Muscle of leg (tissue), 11 donors: Measurements from ENCODE around the gene DNAI7. TPM values are rescaled to one million over a fixed set of nuclear protein-coding genes. Genes with fewer than 3 reads are reported as not detected.
A peak's percentile ranks its signal among the peaks of the same experiment; 100 is the strongest.

Experiments
- DNase-seq: peaks from one replicate; pipeline ENCODE4 v3.0.0; 2013
- H3K27ac ChIP-seq: one replicate; pipeline ENCODE4 v1.5.1; 2013; ENCODE audit warnings: mild to moderate bottlenecking, low read length, control low read depth
- H3K27me3 ChIP-seq: one replicate; pipeline ENCODE4 v1.6.1; 2013; ENCODE audit warnings: low read length; ENCODE audit not compliant: control insufficient read depth, insufficient read depth
- H3K36me3 ChIP-seq: one replicate; pipeline ENCODE4 v1.6.1; 2013; ENCODE audit warnings: low read length; ENCODE audit not compliant: control insufficient read depth, insufficient read depth
- H3K4me1 ChIP-seq: one replicate; pipeline ENCODE4 v1.6.1; 2013; ENCODE audit warnings: low read length; ENCODE audit not compliant: control insufficient read depth, insufficient read depth
- H3K4me3 ChIP-seq: one replicate; pipeline ENCODE4 v1.5.1; 2013; ENCODE audit warnings: low read length, control low read depth
- H3K9me3 ChIP-seq: replicated peaks from 2 replicates; pipeline ENCODE4 v1.6.1; 2013; ENCODE audit warnings: low read depth, low read length; ENCODE audit not compliant: control insufficient read depth
- WGBS: methylation state at CpG from one replicate; pipeline ENCODE4 v1.1.5; 2013; ENCODE audit warnings: missing lambda C conversion rate; ENCODE audit not compliant: insufficient coverage; 5-methylcytosine and 5-hydroxymethylcytosine counted together
- polyA plus RNA-seq, 8 donors: library from polyadenylated mRNA; unstranded; fragments of 120-200 nt; gene quantifications; one replicate each; pipeline versions ENCODE4 v1.2.1 to v1.2.3, GENCODE V29; 2013; ENCODE audit warnings: inconsistent platforms in 1 of 8, low replicate concordance in 1 of 8; ENCODE audit not compliant: insufficient read length in 8 of 8, insufficient read depth in 1 of 8
- total RNA-seq: library from RNA; stranded (reverse); fragments of 120-200 nt; gene quantifications from one replicate; pipeline ENCODE4 v1.2.4, GENCODE V29; 2013

Gene DNAI7
- total and polyA plus RNA-seq, 9 donors, result 0.28 to 0.80 (median 0.40) TPM

DNA sequence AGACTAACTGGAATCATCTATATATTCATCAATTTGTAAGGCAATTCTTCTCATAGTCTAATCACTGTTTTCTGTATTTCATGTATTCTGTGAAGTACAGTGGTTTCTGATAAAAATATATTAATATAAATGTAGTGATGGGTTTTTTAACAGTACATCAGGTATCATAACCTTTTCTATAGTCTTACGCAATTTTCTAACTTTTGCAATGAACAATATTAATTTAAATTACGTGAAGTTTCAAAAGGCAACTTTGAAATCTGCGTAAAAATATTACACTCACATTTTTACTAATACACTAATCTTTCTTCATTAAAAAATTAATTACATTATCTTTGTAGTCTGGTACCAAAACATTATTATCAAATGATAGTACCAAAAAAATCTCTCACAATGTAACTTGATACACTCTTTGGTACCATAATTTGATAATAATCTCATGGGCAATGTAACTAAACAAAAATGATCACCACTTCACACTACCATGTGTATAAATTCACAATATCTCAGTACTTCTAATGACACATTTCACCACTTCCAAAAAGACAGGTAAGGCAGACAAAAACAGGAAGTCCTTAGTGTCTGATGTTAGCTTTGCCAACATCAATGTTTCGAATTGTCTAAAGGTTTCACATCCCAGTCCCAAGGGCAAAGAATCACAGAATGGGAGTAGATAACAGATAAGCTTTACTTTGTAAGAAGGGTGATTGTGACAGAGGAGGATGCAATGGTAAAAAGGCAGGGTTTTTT is 8.7 kb downstream of the DNAI7 start:
- Histone ChIP-seq H3K4me3 (no peak overlapping the region), H3K27me3 (no peaks in the 10 kb centered on the region), H3K27ac (no peak overlapping the region), H3K36me3 (no peaks in the 10 kb centered on the region), H3K9me3 (no peaks in the 10 kb centered on the region), H3K4me1 (no peaks in the 10 kb centered on the region)
- DNase-seq, result no peak
- WGBS, result no CpG with 5 or more reads among the region's 4 CpGs

DNA sequence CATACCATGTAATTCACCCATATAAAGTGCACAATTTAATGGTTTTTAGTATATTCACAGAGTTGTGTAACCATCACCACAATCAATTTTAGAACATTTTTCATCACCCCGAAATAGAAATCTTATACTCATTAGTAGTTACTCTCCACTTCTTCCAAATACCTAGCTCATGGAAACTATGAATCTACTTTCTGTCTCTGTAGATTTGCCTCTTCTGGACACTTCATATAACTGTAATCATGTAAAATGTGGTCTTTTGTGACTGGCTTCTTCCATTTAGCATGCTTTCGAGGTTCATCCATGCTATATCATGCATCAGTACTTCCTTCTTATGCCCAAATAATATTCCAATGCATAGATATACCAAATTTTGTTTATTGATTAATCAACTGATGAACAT is 10.8 kb downstream of the DNAI7 start:
- no peak for DNase-seq

DNA sequence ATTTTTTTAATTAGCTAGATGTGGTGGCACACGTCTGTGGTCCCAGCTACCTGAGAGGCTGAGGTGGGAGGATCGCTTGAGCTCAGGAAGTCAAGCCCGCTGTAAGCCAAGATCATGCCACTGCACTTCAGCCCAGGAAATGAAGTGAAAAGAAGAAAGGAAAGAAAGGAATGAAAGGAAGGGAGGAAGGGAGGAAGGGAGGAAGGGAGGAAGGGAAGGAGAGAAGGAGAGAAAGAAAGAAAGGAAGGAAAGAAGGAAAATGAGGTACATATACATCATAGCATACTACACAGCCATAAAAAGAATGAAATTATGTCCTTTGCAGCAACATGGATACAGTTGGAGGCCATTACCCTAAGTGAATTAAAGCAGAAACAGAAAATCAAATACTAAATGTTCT is 12.2 kb downstream of the DNAI7 start:
- DNase-seq, result no peak
- 70% methylated on average over 3 of the region's 3 CpGs for WGBS
- Histone ChIP-seq H3K9me3 (no peaks in the 10 kb centered on the region), H3K4me3 (no peak overlapping the region), H3K27ac (no peak overlapping the region), H3K4me1 (no peaks in the 10 kb centered on the region), H3K36me3 (no peaks in the 10 kb centered on the region), H3K27me3 (no peaks in the 10 kb centered on the region)

More for the DNA sequence above, 10.8 kb downstream of the DNAI7 start:
- no peaks in the 10 kb centered on the region for H3K27me3 ChIP-seq
- no CpG with 5 or more reads among the region's 2 CpGs for WGBS
- no peak overlapping the region for H3K27ac ChIP-seq
- no peak overlapping the region for H3K4me3 ChIP-seq
- no peaks in the 10 kb centered on the region for H3K9me3 ChIP-seq
- no peaks in the 10 kb centered on the region for H3K4me1 ChIP-seq
- no peaks in the 10 kb centered on the region for H3K36me3 ChIP-seq

- Histone ChIP-seq H3K27me3 (no peaks in the 10 kb centered on the region), H3K9me3 (no peaks in the 10 kb centered on the region), H3K27ac (no peak overlapping the region), H3K4me3 (no peak overlapping the region), H3K4me1 (no peaks in the 10 kb centered on the region), H3K36me3 (no peaks in the 10 kb centered on the region)
- DNase-seq, result no peak
- 96% methylated on average over 5 of the region's 6 CpGs for WGBS
Measured at GRCh38 chr12:25162866-25163265, 32.1 kb downstream of the DNAI7 start.

- Histone ChIP-seq H3K9me3 (no peaks in the 10 kb centered on the region), H3K4me1 (no peaks in the 10 kb centered on the region), H3K4me3 (no peak overlapping the region), H3K36me3 (no peaks in the 10 kb centered on the region), H3K27me3 (no peaks in the 10 kb centered on the region), H3K27ac (no peak overlapping the region)
- no peak for DNase-seq
- WGBS, result 100% methylated on average over 2 of the region's 4 CpGs
Measured at GRCh38 chr12:25156061-25156460, 38.9 kb downstream of the DNAI7 start.

GRCh38 chr12:25155022-25155576 is 39.9 kb downstream of the DNAI7 start:
- H3K27me3 ChIP-seq, result no peaks in the 10 kb centered on the region
- no CpG with 5 or more reads among the region's 2 CpGs for WGBS
- no peak overlapping the region for H3K4me3 ChIP-seq
- peak; percentile 25 for DNase-seq
- H3K27ac ChIP-seq, result no peak overlapping the region
- H3K4me1 ChIP-seq, result no peaks in the 10 kb centered on the region
- H3K36me3 ChIP-seq, result no peaks in the 10 kb centered on the region
- H3K9me3 ChIP-seq, result no peaks in the 10 kb centered on the region

DNA sequence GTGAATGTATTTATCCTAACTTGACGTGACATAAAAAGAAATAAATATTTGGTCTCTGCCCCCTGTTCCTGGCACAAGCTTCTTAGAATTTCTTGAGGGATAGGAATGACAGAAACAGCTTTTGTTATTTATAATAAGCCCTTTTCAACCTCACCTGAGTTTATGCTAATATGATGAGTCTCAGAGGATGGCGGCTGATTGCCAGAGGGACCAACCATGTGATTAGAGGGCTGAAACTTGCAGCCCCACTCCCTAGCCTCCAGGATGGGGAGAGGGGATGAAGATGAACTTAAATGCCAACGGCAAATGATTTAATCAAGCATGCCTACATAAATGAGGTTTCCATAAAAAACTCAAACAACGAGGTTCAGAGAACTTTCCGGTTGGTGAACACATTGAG is 42.9 kb downstream of the DNAI7 start:
- no peak for DNase-seq
- no peaks in the 10 kb centered on the region for H3K9me3 ChIP-seq
- WGBS, result no CpG with 5 or more reads among the region's 5 CpGs
- no peaks in the 10 kb centered on the region for H3K4me1 ChIP-seq
- no peak overlapping the region for H3K4me3 ChIP-seq
- no peak overlapping the region for H3K27ac ChIP-seq
- H3K27me3 ChIP-seq, result no peaks in the 10 kb centered on the region
- no peaks in the 10 kb centered on the region for H3K36me3 ChIP-seq

DNA sequence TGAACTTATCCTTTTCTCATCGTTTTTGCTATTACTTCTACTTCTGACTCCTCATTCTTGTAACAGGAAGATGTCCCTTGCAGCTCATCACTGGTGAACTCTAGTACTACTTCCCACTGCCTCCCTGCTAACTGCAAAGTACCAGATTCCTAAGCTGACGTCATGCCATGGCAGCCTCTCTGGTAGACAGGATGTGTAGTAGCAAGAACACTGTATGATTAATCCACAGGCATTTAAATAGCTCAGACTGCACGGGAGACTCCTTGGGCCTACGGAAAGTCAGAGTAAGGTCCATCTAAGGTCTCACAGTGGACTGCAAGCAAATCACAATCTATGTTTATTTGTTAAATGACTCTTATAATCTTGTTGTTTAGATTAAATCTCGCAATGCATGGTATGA is 43.5 kb downstream of the DNAI7 start:
- Histone ChIP-seq H3K27me3 (no peaks in the 10 kb centered on the region), H3K4me1 (no peaks in the 10 kb centered on the region), H3K9me3 (no peaks in the 10 kb centered on the region), H3K36me3 (no peaks in the 10 kb centered on the region), H3K27ac (no peak overlapping the region), H3K4me3 (no peak overlapping the region)
- WGBS, result 67% methylated on average over 1 of the region's 5 CpGs
- DNase-seq, result peak; percentile 82

DNA sequence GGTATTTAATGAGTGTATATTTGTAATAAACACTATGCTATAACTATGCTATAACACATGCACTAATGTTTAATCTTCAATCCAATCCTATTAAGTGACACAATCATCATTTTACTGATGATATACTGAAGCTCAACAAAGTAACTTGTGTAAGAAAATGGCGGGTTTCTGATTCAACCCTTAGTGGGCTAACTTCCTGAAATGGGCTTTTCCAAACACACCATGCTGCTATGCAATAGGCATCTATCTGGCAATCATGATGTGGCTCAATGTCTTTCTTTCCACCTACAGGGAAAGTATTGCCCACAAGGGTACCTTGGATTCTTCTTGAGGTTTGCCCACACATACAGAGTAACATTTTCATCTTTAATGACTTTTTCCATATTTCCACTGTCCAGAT is 48.3 kb downstream of the DNAI7 start:
- no peak for DNase-seq
- no peaks in the 10 kb centered on the region for H3K9me3 ChIP-seq
- H3K4me3 ChIP-seq, result no peak overlapping the region
- H3K36me3 ChIP-seq, result no peaks in the 10 kb centered on the region
- H3K27ac ChIP-seq, result no peak overlapping the region
- no CpG with 5 or more reads among the region's 1 CpG for WGBS
- H3K4me1 ChIP-seq, result no peaks in the 10 kb centered on the region
- H3K27me3 ChIP-seq, result no peaks in the 10 kb centered on the region

GRCh38 chr12:25135531-25136154 is 59.3 kb downstream of the DNAI7 start:
- 78% methylated on average over 5 of the region's 6 CpGs for WGBS
- H3K36me3 ChIP-seq, result no peaks in the 10 kb centered on the region
- no peaks in the 10 kb centered on the region for H3K4me1 ChIP-seq
- H3K27ac ChIP-seq, result no peak overlapping the region
- no peaks in the 10 kb centered on the region for H3K9me3 ChIP-seq
- DNase-seq, result no peak
- H3K27me3 ChIP-seq, result no peaks in the 10 kb centered on the region
- H3K4me3 ChIP-seq, result no peak overlapping the region
